NCI-H526 (cell line): ENCODE measurements around the gene NEK11.

Experiments
- DNase-seq, 2 experiments: peaks; one replicate each; lab custom pipeline; 2025; lab: John Stamatoyannopoulos, UW

Gene NEK11

GRCh38 chr3:131224886-131225550, 198.3 kb downstream of the NEK11 start:
- DNase-seq = peak; percentile 32 to 45

DNA sequence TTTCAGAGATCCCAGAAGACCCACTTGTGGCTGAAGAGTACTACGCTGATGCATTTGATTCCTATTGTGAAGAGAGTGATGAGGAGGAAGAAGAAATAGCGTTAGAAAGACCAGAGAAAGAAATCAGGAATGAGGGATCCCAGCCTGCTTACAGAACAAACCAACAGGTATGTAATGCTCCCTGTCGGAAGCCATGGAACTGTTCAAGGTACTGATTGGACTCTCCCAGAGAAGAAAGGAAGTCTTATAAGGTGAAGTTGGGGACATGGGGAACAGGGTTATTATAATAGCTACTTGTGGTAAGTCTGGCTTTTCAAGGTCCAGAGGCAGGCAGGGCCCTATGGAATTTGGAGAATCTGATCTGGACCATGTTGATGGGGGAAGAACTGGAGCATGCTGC, 201.8 kb downstream of the NEK11 start:
- DNase-seq = no peak

DNA sequence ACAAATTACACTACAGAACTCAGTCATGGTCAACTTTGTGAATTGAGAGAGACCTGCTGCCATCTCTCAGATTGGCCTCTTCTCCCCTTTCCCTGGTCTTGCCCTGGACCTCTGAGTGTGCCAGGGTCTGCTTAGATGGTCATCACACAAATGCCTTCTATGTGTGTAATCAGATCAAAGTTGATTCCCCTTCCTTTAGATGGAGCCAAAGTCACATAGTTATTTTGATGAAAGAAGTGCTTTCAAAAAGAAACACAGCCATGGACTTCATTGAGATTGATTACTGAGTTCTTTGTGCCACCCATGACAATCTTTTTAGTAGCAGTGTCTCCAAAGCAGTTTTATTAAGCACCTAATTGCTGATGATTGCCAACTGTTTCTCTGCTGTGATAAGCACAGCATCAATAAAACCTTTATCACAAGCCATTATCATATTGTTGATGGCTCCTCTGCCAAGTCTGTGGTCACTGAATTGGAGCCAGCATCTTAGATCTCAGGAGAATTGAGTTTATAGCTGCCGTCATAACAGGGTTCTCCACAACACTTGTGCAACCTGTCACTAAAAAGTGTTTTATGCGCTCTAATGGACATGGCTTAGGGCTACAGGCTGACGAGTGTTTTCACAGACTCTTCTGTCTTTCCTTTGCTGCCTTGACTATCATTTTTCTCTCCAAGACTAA, 205.2 kb downstream of the NEK11 start:
- peak; percentile 20 to 35 for DNase-seq

- DNase-seq = no peak
Measured at GRCh38 chr3:131232711-131233267, 206.1 kb downstream of the NEK11 start.

GRCh38 chr3:131233900-131234668, 207.4 kb downstream of the NEK11 start:
- no peak for DNase-seq

DNA sequence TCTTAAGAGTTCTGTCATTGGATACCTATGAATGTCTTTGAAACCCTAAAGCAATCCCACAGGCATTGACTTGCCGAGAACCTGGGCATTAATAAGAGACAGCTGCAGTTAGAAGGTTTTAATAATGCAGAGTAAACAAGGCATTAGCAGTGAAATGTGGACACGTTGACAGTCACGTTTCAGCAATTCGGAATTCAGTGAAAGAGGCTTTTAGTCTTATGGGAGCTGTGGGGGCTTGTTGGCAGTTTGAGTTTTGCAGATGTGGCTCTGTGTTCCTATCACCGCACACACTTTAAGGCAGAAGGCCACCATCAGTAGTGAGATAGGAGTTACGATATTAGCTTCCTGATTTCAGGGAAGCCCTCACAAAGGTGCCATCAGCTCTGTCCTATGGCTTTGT, 209.7 kb downstream of the NEK11 start:
- no peak for DNase-seq

DNA sequence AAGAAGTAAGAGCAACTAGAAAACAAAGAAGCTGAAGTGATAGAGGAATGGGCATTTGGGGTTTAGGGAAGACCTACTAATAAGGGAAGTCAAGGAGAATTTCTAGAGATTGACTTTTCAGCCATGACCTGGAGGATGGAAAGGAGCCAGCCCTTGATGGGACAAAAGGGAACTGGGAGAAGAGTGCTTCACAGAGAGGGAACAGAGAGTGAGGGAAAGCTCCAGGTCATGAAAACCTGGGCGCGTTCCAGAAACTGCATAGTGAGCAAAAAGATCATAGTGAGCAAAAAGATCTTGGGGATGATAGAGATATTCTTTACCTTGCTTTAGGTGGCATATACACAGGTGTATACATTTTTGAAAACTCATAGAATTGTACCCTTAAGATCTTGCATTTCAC, 211.8 kb downstream of the NEK11 start:
- no peak for DNase-seq

- no peak for DNase-seq
Measured at GRCh38 chr3:131239267-131239666, 212.6 kb downstream of the NEK11 start.

- no peak for DNase-seq
Measured at GRCh38 chr3:131242201-131242600, 215.5 kb downstream of the NEK11 start.

GRCh38 chr3:131250466-131250865, 223.8 kb downstream of the NEK11 start:
- no peak for DNase-seq

DNA sequence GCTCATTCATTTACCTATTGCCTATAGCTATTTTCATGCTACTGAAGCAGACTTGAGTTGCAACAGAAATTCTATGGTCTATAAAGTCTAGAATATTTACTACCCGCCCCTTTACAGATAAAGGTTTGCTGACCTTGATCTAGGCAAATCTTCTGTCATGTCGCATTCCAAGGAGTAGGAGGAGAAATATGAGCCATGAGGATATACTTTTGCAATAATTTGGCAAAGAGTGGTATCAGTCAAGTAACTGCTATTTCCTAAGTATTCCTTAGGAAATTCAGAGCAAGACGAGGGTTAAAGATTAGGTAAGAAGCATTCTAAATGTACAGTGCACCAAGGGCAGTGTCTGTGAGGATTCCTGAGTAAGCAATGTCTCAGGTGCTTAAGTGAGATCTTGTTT, 233.8 kb downstream of the NEK11 start:
- no peak for DNase-seq

GRCh38 chr3:131261104-131261503, 234.4 kb downstream of the NEK11 start:
- no peak for DNase-seq

DNA sequence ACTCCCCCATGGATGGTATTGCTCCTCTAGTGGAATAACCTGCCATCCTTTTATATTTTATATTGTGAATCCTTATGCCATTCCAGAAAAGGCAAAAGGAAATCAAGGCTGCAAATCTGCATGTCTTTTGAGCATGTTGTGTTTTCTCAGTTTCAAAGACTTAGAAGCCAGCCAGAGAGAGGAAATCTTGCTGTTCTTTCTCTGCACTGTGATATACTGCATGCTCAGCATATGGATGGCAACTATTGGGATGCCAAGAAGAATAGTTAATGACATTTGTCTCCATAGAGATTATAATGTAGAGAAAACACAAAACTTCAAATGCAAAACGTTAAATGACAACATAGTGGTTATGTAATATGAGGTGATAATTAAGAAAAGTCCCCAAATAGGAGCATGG, 248.9 kb downstream of the NEK11 start:
- DNase-seq = no peak

GRCh38 chr3:131277836-131278497, 251.3 kb downstream of the NEK11 start:
- DNase-seq = no peak

GRCh38 chr3:131279577-131279976, 252.9 kb downstream of the NEK11 start:
- no peak for DNase-seq

DNA sequence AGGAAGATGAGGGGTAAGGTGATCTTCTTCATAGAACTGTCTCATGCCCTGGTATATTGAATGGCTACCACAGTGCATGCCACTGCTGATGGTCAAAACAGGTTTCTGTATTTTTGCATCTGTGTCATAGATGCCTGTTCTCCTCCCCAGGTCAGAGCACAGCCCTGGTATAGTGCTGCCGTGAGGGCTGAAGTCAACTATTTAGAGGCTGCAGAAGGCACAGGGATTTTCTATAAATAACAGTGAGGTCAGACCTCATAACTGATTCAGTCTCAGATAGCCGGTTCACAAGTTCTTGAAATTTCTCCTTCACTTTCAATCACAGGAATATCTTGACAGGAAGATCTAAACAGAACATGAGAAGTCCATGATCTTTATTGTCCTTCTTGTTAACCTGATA, 255.7 kb downstream of the NEK11 start:
- DNase-seq = no peak

- no peak for DNase-seq
Measured at GRCh38 chr3:131282967-131283366, 256.3 kb downstream of the NEK11 start.

- DNase-seq = no peak
Measured at GRCh38 chr3:131283862-131284261, 257.2 kb downstream of the NEK11 start.

DNA sequence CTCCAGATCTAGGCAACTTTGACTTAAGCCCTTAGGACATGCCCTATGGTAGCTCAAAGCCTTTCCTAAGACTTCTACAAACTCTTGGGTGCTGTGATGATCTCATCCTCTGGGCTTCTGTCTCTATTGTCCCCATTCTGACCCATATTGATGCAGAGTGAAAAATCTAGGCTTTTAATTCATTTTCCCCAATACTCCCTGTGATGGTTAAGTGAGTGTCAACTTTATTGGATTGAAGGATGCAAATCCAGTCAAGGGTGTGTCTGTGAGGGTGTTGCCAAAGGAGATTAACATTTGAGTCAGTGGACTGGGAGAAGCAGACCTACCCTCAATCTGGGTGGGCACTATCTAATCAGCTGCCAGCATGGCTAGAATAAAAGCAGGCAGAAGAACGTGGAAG, 257.6 kb downstream of the NEK11 start:
- DNase-seq = no peak

DNA sequence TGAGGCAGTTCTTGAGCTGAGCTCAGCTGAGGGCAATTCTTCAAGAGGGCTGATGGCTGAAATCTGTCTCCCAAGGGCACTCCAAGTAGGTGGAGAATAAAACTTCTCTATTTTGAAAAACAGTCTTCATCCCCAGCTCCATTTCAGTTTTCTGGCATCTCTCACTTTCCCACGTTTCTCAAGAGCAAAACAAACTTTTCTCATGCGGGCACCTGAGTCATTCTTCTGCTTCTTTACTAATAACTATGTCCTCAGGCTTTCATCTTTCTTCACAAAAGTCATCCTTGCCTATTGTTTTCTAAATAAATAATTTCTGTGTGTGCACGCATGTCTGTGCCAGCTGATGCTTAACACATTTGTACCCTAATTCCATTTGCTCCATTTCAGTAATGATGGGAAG, 258.8 kb downstream of the NEK11 start:
- DNase-seq = no peak

- no peak for DNase-seq
Measured at GRCh38 chr3:131299836-131300235, 273.2 kb downstream of the NEK11 start.

DNA sequence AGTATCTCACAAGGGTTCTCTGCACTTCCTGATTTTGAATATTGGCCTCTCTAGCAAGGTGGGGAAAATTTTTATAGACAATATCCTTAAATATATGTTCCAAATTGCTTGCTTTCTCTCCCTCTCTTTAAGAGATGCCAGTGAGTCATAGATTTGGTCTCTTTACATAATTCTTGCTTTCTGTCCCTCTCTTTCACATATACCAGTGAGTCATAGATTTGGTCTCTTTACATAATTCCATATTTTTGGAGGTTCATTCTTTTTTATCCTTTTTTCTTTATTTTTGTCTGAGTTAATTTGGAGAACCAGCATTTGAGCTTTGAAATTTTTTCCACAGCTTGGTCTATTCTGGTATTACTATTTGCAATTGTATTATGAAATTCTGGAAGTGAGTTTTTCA, 277.2 kb downstream of the NEK11 start:
- DNase-seq = no peak
